H9 (cell line): ENCODE measurements around the gene ACVR1. TPM values are rescaled to one million over a fixed set of nuclear protein-coding genes. Genes with fewer than 3 reads are reported as not detected.
A peak's percentile ranks its signal among the peaks of the same experiment; 100 is the strongest.

Experiments used
- DNase-seq: peaks from one replicate; pipeline ENCODE4 v3.0.0-alpha.2; 2017
- H2AFZ ChIP-seq: one replicate; pipeline ENCODE4 v1.6.1; 2013; ENCODE audit warnings: mild to moderate bottlenecking, low read length, control low read depth, moderate library complexity
- H2AK5ac ChIP-seq: 2 replicates; pipeline ENCODE4 v1.6.1; 2013; ENCODE audit warnings: low read length, control low read depth, mixed read lengths; ENCODE audit not compliant: insufficient read length
- H2BK120ac ChIP-seq: one replicate; pipeline ENCODE4 v1.6.1; 2013; ENCODE audit warnings: low read depth, mild to moderate bottlenecking, low read length, control low read depth, inconsistent platforms; ENCODE audit not compliant: poor library complexity, severe bottlenecking
- H2BK12ac ChIP-seq: 2 replicates; pipeline ENCODE4 v1.6.1; 2013; ENCODE audit warnings: low read length, control low read depth, mixed read lengths, low read depth; ENCODE audit not compliant: insufficient read length
- H2BK15ac ChIP-seq: 2 replicates; pipeline ENCODE4 v1.6.1; 2013; ENCODE audit warnings: low read depth, low read length, control low read depth
- H2BK20ac ChIP-seq: one replicate; pipeline ENCODE4 v1.6.1; 2013; ENCODE audit warnings: low read depth, mild to moderate bottlenecking, low read length, control low read depth, inconsistent platforms; ENCODE audit not compliant: poor library complexity, severe bottlenecking
- H2BK5ac ChIP-seq: 2 replicates; pipeline ENCODE4 v1.6.1; 2013; ENCODE audit warnings: low read length, control low read depth, mixed read lengths; ENCODE audit not compliant: insufficient read length
- H3K14ac ChIP-seq: 2 replicates; pipeline ENCODE4 v1.6.1; 2013; ENCODE audit warnings: low read length, control low read depth; ENCODE audit not compliant: insufficient read depth
- H3K18ac ChIP-seq: 2 replicates; pipeline ENCODE4 v1.6.1; 2013; ENCODE audit warnings: low read depth, mild to moderate bottlenecking, mixed read lengths, low read length, control low read depth; ENCODE audit not compliant: insufficient read length
- H3K23ac ChIP-seq: 2 replicates; pipeline ENCODE4 v1.6.1; 2013; ENCODE audit warnings: low read length, control low read depth, mixed read lengths, low read depth; ENCODE audit not compliant: insufficient read length
- H3K23me2 ChIP-seq: 2 replicates; pipeline ENCODE4 v1.6.1; 2013; ENCODE audit warnings: low read depth, mild to moderate bottlenecking, mixed read lengths, low read length, control low read depth; ENCODE audit not compliant: insufficient read length, poor library complexity, severe bottlenecking
- H3K27ac ChIP-seq: 2 replicates; pipeline ENCODE4 v1.5.1; 2013; ENCODE audit warnings: low read length, control low read depth, mixed read lengths, low read depth; ENCODE audit not compliant: insufficient read length
- H3K27me3 ChIP-seq: 2 replicates; pipeline ENCODE4 v1.6.1; 2013; ENCODE audit warnings: low read length, control low read depth, inconsistent platforms; ENCODE audit not compliant: insufficient read depth
- H3K4ac ChIP-seq: 2 replicates; pipeline ENCODE4 v1.6.1; 2013; ENCODE audit warnings: low read depth, mild to moderate bottlenecking, control low read depth, inconsistent platforms, low read length, moderate library complexity
- H3K4me1 ChIP-seq: 2 replicates; pipeline ENCODE4 v1.6.1; 2013; ENCODE audit warnings: low read length, control low read depth, inconsistent platforms; ENCODE audit not compliant: insufficient read depth
- H3K4me2 ChIP-seq: 2 replicates; pipeline ENCODE4 v1.6.1; 2013; ENCODE audit warnings: low read length, control low read depth, mixed read lengths; ENCODE audit not compliant: insufficient read length, insufficient read depth
- H3K56ac ChIP-seq: 2 replicates; pipeline ENCODE4 v1.6.1; 2013; ENCODE audit warnings: low read depth, mild to moderate bottlenecking, mixed read lengths, low read length, control low read depth; ENCODE audit not compliant: insufficient read length
- H3K79me1 ChIP-seq: 2 replicates; pipeline ENCODE4 v1.6.1; 2013; ENCODE audit warnings: low read depth, mild to moderate bottlenecking, moderate library complexity, low read length, control low read depth, inconsistent platforms; ENCODE audit not compliant: insufficient read depth, poor library complexity, severe bottlenecking
- H3K79me2 ChIP-seq: 2 replicates; pipeline ENCODE4 v1.6.1; 2013; ENCODE audit warnings: low read length, control low read depth, inconsistent platforms; ENCODE audit not compliant: insufficient read depth
- H3K9ac ChIP-seq: 2 replicates; pipeline ENCODE4 v1.6.1; 2013; ENCODE audit warnings: low read length, control low read depth, mixed read lengths; ENCODE audit not compliant: insufficient read length; ENCODE audit errors: extremely low read depth
- H3K9me3 ChIP-seq: one replicate; pipeline ENCODE4 v1.6.1; 2013; ENCODE audit warnings: low read depth, low read length, inconsistent platforms; ENCODE audit not compliant: control insufficient read depth
- H3T11ph ChIP-seq: one replicate; pipeline ENCODE4 v1.6.1; 2013; ENCODE audit warnings: mild to moderate bottlenecking, low read length, control low read depth, inconsistent platforms
- H4K20me1 ChIP-seq: one replicate; pipeline ENCODE4 v1.6.1; 2013; ENCODE audit not compliant: control insufficient read depth, insufficient read length, insufficient read depth
- H4K5ac ChIP-seq: 2 replicates; pipeline ENCODE4 v1.6.1; 2013; ENCODE audit warnings: low read depth, mild to moderate bottlenecking, mixed read lengths, low read length, control low read depth; ENCODE audit not compliant: insufficient read length
- H4K8ac ChIP-seq: replicated peaks from 2 replicates; pipeline ENCODE4 v1.6.1; 2013; ENCODE audit warnings: low read length, control low read depth, mixed read lengths, low read depth; ENCODE audit not compliant: insufficient read length
- H4K91ac ChIP-seq: 2 replicates; pipeline ENCODE4 v1.6.1; 2013; ENCODE audit warnings: low read depth, mild to moderate bottlenecking, moderate library complexity, mixed read lengths, low read length, control low read depth; ENCODE audit not compliant: insufficient read length
- H3K27ac Mint-ChIP-seq, 3 experiments: 2 replicates in 2 of 3; 3 replicates in 1 of 3; pipeline ENCODE4 v1.8.0; 2020 to 2021; ENCODE audit warnings: mixed read lengths in 3 of 3, mild to moderate bottlenecking in 1 of 3, moderate library complexity in 1 of 3
- H3K27me3 Mint-ChIP-seq: 2 replicates; pipeline ENCODE4 v1.8.0; 2021; ENCODE audit warnings: low read depth, mild to moderate bottlenecking, moderate library complexity, mixed read lengths
- H3K36me3 Mint-ChIP-seq, 3 experiments: 2 replicates in 2 of 3; 3 replicates in 1 of 3; pipeline ENCODE4 v1.8.0; 2020 to 2021; ENCODE audit warnings: low read depth in 3 of 3, mixed read lengths in 3 of 3; ENCODE audit not compliant: insufficient read depth in 1 of 3
- H3K4me1 Mint-ChIP-seq, 2 experiments: 2 replicates each; pipeline ENCODE4 v1.8.0; 2020; ENCODE audit warnings: mixed read lengths in 2 of 2
- H3K4me3 Mint-ChIP-seq, 2 experiments: 2 replicates in 1 of 2; 3 replicates in 1 of 2; pipeline ENCODE4 v1.8.0; 2020 to 2021; ENCODE audit warnings: mild to moderate bottlenecking in 2 of 2, mixed read lengths in 2 of 2, moderate library complexity in 1 of 2
- H3K9me3 Mint-ChIP-seq, 2 experiments: 2 replicates in 1 of 2; 3 replicates in 1 of 2; pipeline ENCODE4 v1.8.0; 2020; ENCODE audit warnings: mild to moderate bottlenecking in 2 of 2, mixed read lengths in 2 of 2, moderate library complexity in 1 of 2
- CTCF ChIP-seq: fragments of 200-600 bp; sonication (generic); conservative IDR thresholded peaks from 3 replicates; pipeline ENCODE4 v1.8.0; 2021; ENCODE audit warnings: antibody characterized with exemption, mild to moderate bottlenecking
- WGBS: extraction: QIAGEN DNeasy Blood & Tissue Kit; methylation state at CpG from one replicate; pipeline ENCODE4 v1.1.7; 2013; ENCODE audit warnings: missing lambda C conversion rate, low lambda C conversion rate, mixed read lengths; ENCODE audit not compliant: insufficient read length; ENCODE audit errors: extremely low coverage; 5-methylcytosine and 5-hydroxymethylcytosine counted together
- total RNA-seq: library from RNA; stranded (reverse); gene quantifications from 2 replicates; pipeline ENCODE4 v1.2.1, GENCODE V29; 2021

Gene ACVR1
- total RNA-seq, 1 experiment from 2014 or later = 21.2 TPM

- H2BK5ac ChIP-seq = no peak overlapping the region
- no peaks in the 10 kb centered on the region for H3K27me3 ChIP-seq
- no peak overlapping the region for H3K23ac ChIP-seq
- H3T11ph ChIP-seq = no peak overlapping the region
- H3K23me2 ChIP-seq = no peaks in the 10 kb centered on the region
- no peak for DNase-seq
- no peak overlapping the region for H4K5ac ChIP-seq
- H3K9me3 Mint-ChIP-seq = no peaks in the 10 kb centered on the region
- no peak overlapping the region for H3K18ac ChIP-seq
- no peak overlapping the region for H3K27ac ChIP-seq
- no peak overlapping the region for H4K91ac ChIP-seq
- peaks cover 43 to 44% of the 10 kb centered on the region in 2 experiments for H3K4me1 Mint-ChIP-seq
- H2BK12ac ChIP-seq = no peak overlapping the region
- H2AFZ ChIP-seq = no peak overlapping the region
- H3K79me1 ChIP-seq = no peaks in the 10 kb centered on the region
- H3K79me2 ChIP-seq = no peaks in the 10 kb centered on the region; the same call in 1 of the 2 replicates
- H3K9me3 ChIP-seq = no peaks in the 10 kb centered on the region
- H3K4me1 ChIP-seq = peaks cover 12% of the 10 kb centered on the region
- no peak overlapping the region for H3K14ac ChIP-seq
- TF ChIP-seq CTCF = no peak
- H3K27ac Mint-ChIP-seq = peak overlapping the region; percentile 30 to 67 (median 66); a peak in 5 of 7 replicates
- H2BK15ac ChIP-seq = no peak overlapping the region
- H4K20me1 ChIP-seq = no peaks in the 10 kb centered on the region
- H3K4me2 ChIP-seq = no peak overlapping the region
- H3K56ac ChIP-seq = no peak overlapping the region
- no peak overlapping the region for H4K8ac ChIP-seq
- H2BK20ac ChIP-seq = no peak overlapping the region
- no peak overlapping the region for H2BK120ac ChIP-seq
- H3K9ac ChIP-seq = no peak overlapping the region
- H3K27me3 Mint-ChIP-seq = no peaks in the 10 kb centered on the region
- no peaks in the 10 kb centered on the region for H3K36me3 Mint-ChIP-seq
- no peak overlapping the region for H2AK5ac ChIP-seq
- H3K4ac ChIP-seq = no peak overlapping the region
- no peak overlapping the region for H3K4me3 Mint-ChIP-seq
- WGBS = no CpG with 5 or more reads among the region's 3 CpGs
These were observed 44.4 kb downstream of the ACVR1 start for GRCh38 chr2:157831573-157832315.
